Right atrium auricular region (tissue), 2 donors: ENCODE data around the gene CROCC2. TPM values are rescaled to one million over a fixed set of nuclear protein-coding genes. Genes with fewer than 3 reads are reported as not detected.

Experiments used
- DNase-seq: peaks from one replicate; pipeline ENCODE4 v3.0.0-alpha.2; 2019; ENCODE audit warnings: low spot score
- H3K27ac ChIP-seq, 2 donors: fragments of 200-600 bp; sonication (generic); 1 replicate in 1 of 2; 2 replicates in 1 of 2; pipeline ENCODE4 v1.5.1; 2016 to 2019
- H3K27me3 ChIP-seq, 2 donors: fragments of 200-600 bp; sonication (generic); one replicate each; pipeline versions ENCODE4 v1.5.1 to v1.6.0; 2017 to 2019
- H3K36me3 ChIP-seq: fragments of 200-600 bp; sonication (generic); one replicate; pipeline ENCODE4 v1.5.1; 2016
- H3K4me1 ChIP-seq, 2 donors: fragments of 200-600 bp; sonication (generic); one replicate each; pipeline versions ENCODE4 v1.5.1 to v1.6.0; 2017 to 2019
- H3K4me3 ChIP-seq, 2 donors: fragments of 200-600 bp; sonication (generic); 1 replicate in 1 of 2; 2 replicates in 1 of 2; pipeline ENCODE4 v1.5.1; 2017 to 2019; ENCODE audit warnings: mild to moderate bottlenecking in 1 of 2, moderate library complexity in 1 of 2
- H3K9me3 ChIP-seq, 2 donors: fragments of 200-600 bp; sonication (generic); one replicate each; pipeline ENCODE4 v1.5.1; 2019
- total RNA-seq, 2 donors: library from RNA; depleted of rRNA; stranded (reverse); fragments of >200 nt; gene quantifications; one replicate each; pipeline ENCODE4 v1.1.0, GENCODE V29; 2016
- TF ChIP-seq, protein P1 (sequence below), 2 donors: fragments of 200-600 bp; sonication (generic); IDR thresholded peaks; one replicate each; pipeline ENCODE4 v1.5.1; 2019; ENCODE audit warnings: antibody characterized with exemption in 2 of 2

Gene CROCC2
- total RNA-seq, 2 donors from 2014 or later = not detected

DNA sequence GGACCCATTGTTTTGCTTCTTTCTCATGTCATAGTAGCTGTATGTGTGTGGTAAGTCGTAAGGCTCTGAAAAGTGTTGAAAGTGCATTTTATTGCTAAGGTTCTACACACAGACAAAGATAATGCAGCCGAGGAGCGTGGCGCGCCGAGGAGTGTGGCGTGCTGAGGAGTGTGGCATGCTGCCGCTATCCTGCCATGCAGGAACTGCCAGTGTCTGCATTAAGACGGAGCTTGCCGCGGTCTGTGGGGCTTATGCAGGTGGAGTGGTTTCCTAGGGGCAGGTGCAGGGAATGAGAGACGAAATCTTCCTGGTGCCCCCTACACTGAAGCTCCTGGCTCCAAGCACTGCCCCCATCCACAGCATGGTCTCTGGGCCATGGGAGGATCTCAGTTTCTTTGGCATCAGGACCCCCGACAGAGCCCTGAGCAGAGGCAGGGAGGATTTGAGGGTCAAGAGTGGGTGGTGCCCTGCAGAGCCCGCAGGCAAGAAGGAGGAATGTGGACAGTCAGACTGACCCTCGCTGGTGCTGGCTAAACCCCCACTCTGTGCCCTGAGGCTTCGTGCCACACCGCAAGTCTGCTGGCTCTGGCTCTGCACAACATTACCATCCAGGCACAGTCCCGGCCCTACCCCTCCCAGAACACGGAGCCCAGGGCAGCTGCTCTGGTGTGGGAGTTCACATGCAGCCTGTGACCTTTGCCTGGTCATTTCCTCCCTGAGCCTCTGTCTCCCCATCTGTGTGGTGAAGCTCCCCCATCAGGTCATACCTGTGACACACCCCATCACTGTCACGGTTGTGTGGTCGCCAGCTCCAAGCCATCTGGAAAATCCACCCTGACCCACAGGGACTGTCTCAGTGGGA is 95.5 kb downstream of the CROCC2 start:
- peaks cover 0 to 27% of the 10 kb centered on the region in 2 donors for H3K4me1 ChIP-seq
- H3K27ac ChIP-seq = no peak overlapping the region
- TF ChIP-seq, protein P1, sequence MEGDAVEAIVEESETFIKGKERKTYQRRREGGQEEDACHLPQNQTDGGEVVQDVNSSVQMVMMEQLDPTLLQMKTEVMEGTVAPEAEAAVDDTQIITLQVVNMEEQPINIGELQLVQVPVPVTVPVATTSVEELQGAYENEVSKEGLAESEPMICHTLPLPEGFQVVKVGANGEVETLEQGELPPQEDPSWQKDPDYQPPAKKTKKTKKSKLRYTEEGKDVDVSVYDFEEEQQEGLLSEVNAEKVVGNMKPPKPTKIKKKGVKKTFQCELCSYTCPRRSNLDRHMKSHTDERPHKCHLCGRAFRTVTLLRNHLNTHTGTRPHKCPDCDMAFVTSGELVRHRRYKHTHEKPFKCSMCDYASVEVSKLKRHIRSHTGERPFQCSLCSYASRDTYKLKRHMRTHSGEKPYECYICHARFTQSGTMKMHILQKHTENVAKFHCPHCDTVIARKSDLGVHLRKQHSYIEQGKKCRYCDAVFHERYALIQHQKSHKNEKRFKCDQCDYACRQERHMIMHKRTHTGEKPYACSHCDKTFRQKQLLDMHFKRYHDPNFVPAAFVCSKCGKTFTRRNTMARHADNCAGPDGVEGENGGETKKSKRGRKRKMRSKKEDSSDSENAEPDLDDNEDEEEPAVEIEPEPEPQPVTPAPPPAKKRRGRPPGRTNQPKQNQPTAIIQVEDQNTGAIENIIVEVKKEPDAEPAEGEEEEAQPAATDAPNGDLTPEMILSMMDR (IDR thresholded peaks at IDR 0.05) = no peak
- peaks cover 3% of the 10 kb centered on the region for H3K36me3 ChIP-seq
- peak; percentile 53 for DNase-seq
- no peaks in the 10 kb centered on the region for H3K27me3 ChIP-seq
- no peak overlapping the region for H3K4me3 ChIP-seq
- peaks cover 12 to 27% of the 10 kb centered on the region in 2 donors for H3K9me3 ChIP-seq

GRCh38 chr2:241002275-241003046 is 96.3 kb downstream of the CROCC2 start:
- TF ChIP-seq, protein P1 (IDR thresholded peaks at IDR 0.05) = no peak
- peak; percentile 38 for DNase-seq
- no peaks in the 10 kb centered on the region for H3K27me3 ChIP-seq
- H3K4me3 ChIP-seq = no peak overlapping the region
- H3K4me1 ChIP-seq = peaks cover 0 to 19% of the 10 kb centered on the region in 2 donors
- H3K36me3 ChIP-seq = peaks cover 3% of the 10 kb centered on the region
- H3K9me3 ChIP-seq = peaks cover 12 to 27% of the 10 kb centered on the region in 2 donors
- no peak overlapping the region for H3K27ac ChIP-seq

DNA sequence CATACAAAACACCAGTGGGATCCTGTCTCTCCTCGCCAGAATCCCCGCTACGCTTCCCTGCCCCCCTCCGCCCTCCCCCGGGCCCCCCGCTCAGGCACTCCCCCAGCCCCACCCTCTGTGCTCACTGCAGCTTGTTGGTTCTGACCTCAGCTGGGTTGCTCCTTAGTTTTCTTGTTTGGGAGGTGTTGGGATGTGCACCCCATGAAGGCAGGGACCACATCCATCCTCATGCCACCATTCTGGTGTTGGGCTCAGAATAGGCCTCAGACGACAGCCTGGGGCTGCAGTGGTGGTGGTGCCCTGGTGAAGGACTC is 96.9 kb downstream of the CROCC2 start:
- Histone ChIP-seq H3K27ac (no peak overlapping the region), H3K4me3 (no peak overlapping the region), H3K36me3 (peaks cover 3% of the 10 kb centered on the region), H3K9me3 (peaks cover 12 to 27% of the 10 kb centered on the region in 2 donors), H3K4me1 (peaks cover 0 to 14% of the 10 kb centered on the region in 2 donors), H3K27me3 (no peaks in the 10 kb centered on the region)
- peak; percentile 26 for DNase-seq
- TF ChIP-seq, protein P1 (IDR thresholded peaks at IDR 0.05) = no peak

- TF ChIP-seq, protein P1 (IDR thresholded peaks at IDR 0.05) = no peak
- H3K4me1 ChIP-seq = peaks cover 0 to 11% of the 10 kb centered on the region in 2 donors
- peak; percentile 26 for DNase-seq
- H3K27me3 ChIP-seq = no peaks in the 10 kb centered on the region
- H3K27ac ChIP-seq = no peak overlapping the region
- H3K9me3 ChIP-seq = peaks cover 12 to 27% of the 10 kb centered on the region in 2 donors
- peaks cover 3% of the 10 kb centered on the region for H3K36me3 ChIP-seq
- no peak overlapping the region for H3K4me3 ChIP-seq
Measured at GRCh38 chr2:241003369-241003768, 97.2 kb downstream of the CROCC2 start.

DNA sequence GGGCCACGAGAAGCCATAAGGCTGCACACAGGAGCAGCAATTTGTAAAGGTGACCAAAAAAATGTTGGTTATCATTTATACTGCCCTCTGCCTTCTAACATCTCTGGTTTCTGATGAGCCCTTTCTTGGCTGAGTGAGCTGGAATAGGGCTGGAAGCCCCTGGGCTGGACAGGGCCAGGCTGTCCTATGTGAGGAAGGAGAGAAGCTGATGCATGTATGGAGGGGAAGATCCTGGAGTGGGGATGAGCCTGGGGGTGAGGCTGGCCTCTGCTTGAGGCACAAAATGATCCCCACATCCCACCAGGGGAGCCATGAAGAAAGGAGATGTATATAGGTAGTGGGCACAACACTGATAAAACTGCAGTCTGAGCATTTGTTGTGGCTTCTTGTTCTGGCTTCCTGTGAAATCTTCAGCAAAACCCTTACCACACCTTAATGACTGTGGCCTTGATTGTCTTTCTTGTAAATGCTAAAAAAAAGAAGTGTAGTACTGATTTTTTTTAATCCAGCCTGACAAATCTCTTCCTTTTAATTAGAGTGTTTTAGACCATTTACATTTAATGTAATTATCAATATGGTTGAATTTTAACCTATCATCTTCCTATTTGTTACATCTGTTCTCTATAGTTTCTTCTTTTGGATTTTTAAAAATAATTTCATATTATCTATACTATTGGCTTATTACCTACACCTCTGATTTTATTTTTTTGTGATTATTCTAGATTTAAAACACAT is 97.9 kb downstream of the CROCC2 start:
- peaks cover 12 to 27% of the 10 kb centered on the region in 2 donors for H3K9me3 ChIP-seq
- peak; percentile 32 for DNase-seq
- no peaks in the 10 kb centered on the region for H3K27me3 ChIP-seq
- TF ChIP-seq, protein P1 (IDR thresholded peaks at IDR 0.05) = no peak
- peaks cover 3% of the 10 kb centered on the region for H3K36me3 ChIP-seq
- H3K4me1 ChIP-seq = peaks cover 0 to 11% of the 10 kb centered on the region in 2 donors
- H3K4me3 ChIP-seq = no peak overlapping the region
- H3K27ac ChIP-seq = no peak overlapping the region
